NOMO-1 (cell line): Measurements from ENCODE around the gene SETDB2.
A peak's percentile ranks its signal among the peaks of the same experiment; 100 is the strongest.

Source experiments
- DNase-seq, 2 experiments: peaks; one replicate each; lab custom pipeline; 2025; ENCODE audit not compliant: unreplicated experiment in 2 of 2; lab: John Stamatoyannopoulos, UW

SETDB2 gene

GRCh38 chr13:49527123-49527522, 83.0 kb downstream of the SETDB2 start:
- peak in 1 of 2 experiments; percentile 15 for DNase-seq

GRCh38 chr13:49528161-49528560, 84.1 kb downstream of the SETDB2 start:
- DNase-seq, result peak in 1 of 2 experiments; percentile 55

GRCh38 chr13:49530457-49530856, 86.4 kb downstream of the SETDB2 start:
- peak; percentile 91 to 94 for DNase-seq

- DNase-seq, result no peak
These were observed 88.5 kb downstream of the SETDB2 start for GRCh38 chr13:49532593-49532992.

- no peak for DNase-seq
These were observed 88.9 kb downstream of the SETDB2 start for GRCh38 chr13:49533011-49533410.

GRCh38 chr13:49533591-49534269, 89.7 kb downstream of the SETDB2 start:
- DNase-seq, result peak; percentile 21 to 70

GRCh38 chr13:49536144-49536873, 92.2 kb downstream of the SETDB2 start:
- DNase-seq, result peak in 1 of 2 experiments; percentile 10

GRCh38 chr13:49538404-49538803, 94.3 kb downstream of the SETDB2 start:
- no peak for DNase-seq

- DNase-seq, result no peak
These were observed 95.2 kb downstream of the SETDB2 start for GRCh38 chr13:49539313-49539712.

GRCh38 chr13:49539746-49540145, 95.7 kb downstream of the SETDB2 start:
- no peak for DNase-seq

GRCh38 chr13:49540552-49540951, 96.5 kb downstream of the SETDB2 start:
- DNase-seq, result peak in 1 of 2 experiments; percentile 28

GRCh38 chr13:49543656-49544055, 99.6 kb downstream of the SETDB2 start:
- DNase-seq, result no peak
